Thyroid gland (tissue), 4 donors: ENCODE measurements around the gene CYBC1.

Experiments used
- POLR2A ChIP-seq, 2 donors: fragments of 450-650 bp; IDR thresholded peaks; one replicate each; pipeline ENCODE4 v1.6.1; 2017; ENCODE audit warnings: antibody characterized with exemption in 2 of 2, mild to moderate bottlenecking in 2 of 2, moderate library complexity in 1 of 2
- TF ChIP-seq, protein P1 (sequence below), 6 experiments: fragments of 200-600 bp in 3 of 6; fragments of 450-650 bp in 3 of 6; sonication (generic) in 3 of 6; IDR thresholded peaks; one replicate each; pipeline ENCODE4 v1.5.1; 2016 to 2019; ENCODE audit warnings: antibody characterized with exemption in 6 of 6, mild to moderate bottlenecking in 2 of 6, inconsistent platforms in 1 of 6, moderate library complexity in 1 of 6

DNA sequence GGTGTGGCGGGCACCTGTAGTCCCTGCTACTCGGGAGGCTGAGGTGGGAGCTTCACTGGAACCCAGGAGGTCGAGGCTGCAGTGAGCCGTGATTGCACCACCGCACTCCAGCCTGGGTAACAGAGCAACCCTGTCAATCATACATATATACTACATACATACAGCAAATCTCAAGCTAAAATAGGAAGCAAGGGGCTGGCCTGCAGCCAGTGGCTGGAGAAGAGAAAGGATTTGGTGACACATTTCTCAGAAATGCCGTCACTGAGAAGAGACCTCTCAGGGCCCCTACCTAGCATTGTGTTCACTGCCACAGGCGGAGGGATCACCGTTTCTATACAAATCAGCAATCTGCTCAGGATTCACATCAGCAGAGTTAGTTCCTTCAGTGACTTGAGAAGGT, 24.9 kb upstream of the CYBC1 start:
- TF ChIP-seq, protein P1, sequence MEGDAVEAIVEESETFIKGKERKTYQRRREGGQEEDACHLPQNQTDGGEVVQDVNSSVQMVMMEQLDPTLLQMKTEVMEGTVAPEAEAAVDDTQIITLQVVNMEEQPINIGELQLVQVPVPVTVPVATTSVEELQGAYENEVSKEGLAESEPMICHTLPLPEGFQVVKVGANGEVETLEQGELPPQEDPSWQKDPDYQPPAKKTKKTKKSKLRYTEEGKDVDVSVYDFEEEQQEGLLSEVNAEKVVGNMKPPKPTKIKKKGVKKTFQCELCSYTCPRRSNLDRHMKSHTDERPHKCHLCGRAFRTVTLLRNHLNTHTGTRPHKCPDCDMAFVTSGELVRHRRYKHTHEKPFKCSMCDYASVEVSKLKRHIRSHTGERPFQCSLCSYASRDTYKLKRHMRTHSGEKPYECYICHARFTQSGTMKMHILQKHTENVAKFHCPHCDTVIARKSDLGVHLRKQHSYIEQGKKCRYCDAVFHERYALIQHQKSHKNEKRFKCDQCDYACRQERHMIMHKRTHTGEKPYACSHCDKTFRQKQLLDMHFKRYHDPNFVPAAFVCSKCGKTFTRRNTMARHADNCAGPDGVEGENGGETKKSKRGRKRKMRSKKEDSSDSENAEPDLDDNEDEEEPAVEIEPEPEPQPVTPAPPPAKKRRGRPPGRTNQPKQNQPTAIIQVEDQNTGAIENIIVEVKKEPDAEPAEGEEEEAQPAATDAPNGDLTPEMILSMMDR (IDR thresholded peaks at IDR 0.05), result no peak
- TF ChIP-seq POLR2A (IDR thresholded peaks at IDR 0.05), result no peak
